Peyer's patch (tissue), 4 donors: ENCODE measurements around the gene CNOT8.

Experiments
- CTCF ChIP-seq, 6 experiments: fragments of 450-650 bp in 4 of 6; fragments of 200-600 bp in 2 of 6; sonication (generic) in 1 of 6; IDR thresholded peaks; one replicate each; pipeline ENCODE4 v1.5.1; 2017 to 2019; ENCODE audit warnings: antibody characterized with exemption in 6 of 6, mild to moderate bottlenecking in 3 of 6, moderate library complexity in 1 of 6
- POLR2A ChIP-seq, 2 donors: fragments of 450-650 bp; IDR thresholded peaks; one replicate each; pipeline ENCODE4 v1.5.1; 2017; ENCODE audit warnings: antibody characterized with exemption in 2 of 2, mild to moderate bottlenecking in 2 of 2, moderate library complexity in 2 of 2

DNA sequence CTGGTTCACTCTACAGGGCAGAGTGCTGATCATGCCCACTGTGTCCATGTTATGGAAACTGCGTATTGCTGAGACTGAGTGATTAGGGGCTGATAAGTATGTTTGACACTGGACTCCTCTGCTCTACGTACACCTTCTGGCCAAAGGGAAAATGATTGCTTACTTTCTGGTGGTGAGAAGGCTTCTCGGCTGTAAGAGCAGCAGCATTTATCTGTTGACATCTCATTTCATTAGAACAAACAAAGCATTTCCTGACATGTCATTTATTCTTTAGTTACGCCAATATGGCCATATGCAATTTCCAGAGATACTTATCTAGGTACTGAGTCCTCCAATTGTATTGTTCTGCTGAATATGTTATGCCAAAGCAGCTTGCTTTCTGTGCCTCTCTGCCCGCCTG, 13.6 kb upstream of the CNOT8 start:
- no peak for TF ChIP-seq CTCF (IDR thresholded peaks at IDR 0.05)
- no peak for TF ChIP-seq POLR2A (IDR thresholded peaks at IDR 0.05)
